ENCODE data around the gene STK26.

GRCh38 chrX:132114607-132115006, 91.5 kb downstream of the STK26 start:
- TF ChIP-seq CTCF (IDR thresholded peaks at IDR 0.05) (no peak), POLR2A (IDR thresholded peaks at IDR 0.05) (no peak), POLR2AphosphoS5 (IDR thresholded peaks at IDR 0.05) (no peak)
